Measurements from ENCODE around the gene MIOS. TPM values are rescaled to one million over a fixed set of nuclear protein-coding genes. Genes with fewer than 3 reads are reported as not detected.

The MIOS gene
- total RNA-seq, 1 donor from 2014 or later: 33.7 TPM

DNA sequence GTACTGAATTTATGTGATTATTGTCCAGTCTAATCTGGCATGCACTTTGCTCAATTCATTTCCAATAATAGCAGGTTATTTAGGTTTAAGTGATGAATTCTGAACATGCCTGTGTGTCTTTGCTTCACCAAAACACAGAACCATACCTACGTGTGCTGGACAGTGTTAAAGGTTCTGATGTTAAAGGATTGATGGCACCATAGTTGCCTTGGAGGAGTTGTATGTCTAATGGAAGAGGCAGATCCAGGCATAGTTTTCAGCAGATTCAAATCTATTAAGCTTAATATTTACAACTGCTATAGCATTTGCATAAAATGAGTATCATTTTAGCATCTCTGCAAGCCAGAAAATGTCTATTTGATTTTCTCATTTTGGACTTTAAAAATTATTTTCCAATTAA, 45.8 kb downstream of the MIOS start:
- TF ChIP-seq, protein P1, sequence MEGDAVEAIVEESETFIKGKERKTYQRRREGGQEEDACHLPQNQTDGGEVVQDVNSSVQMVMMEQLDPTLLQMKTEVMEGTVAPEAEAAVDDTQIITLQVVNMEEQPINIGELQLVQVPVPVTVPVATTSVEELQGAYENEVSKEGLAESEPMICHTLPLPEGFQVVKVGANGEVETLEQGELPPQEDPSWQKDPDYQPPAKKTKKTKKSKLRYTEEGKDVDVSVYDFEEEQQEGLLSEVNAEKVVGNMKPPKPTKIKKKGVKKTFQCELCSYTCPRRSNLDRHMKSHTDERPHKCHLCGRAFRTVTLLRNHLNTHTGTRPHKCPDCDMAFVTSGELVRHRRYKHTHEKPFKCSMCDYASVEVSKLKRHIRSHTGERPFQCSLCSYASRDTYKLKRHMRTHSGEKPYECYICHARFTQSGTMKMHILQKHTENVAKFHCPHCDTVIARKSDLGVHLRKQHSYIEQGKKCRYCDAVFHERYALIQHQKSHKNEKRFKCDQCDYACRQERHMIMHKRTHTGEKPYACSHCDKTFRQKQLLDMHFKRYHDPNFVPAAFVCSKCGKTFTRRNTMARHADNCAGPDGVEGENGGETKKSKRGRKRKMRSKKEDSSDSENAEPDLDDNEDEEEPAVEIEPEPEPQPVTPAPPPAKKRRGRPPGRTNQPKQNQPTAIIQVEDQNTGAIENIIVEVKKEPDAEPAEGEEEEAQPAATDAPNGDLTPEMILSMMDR (IDR thresholded peaks at IDR 0.05; ENCODE audit: unreplicated experiment): no peak
- no peaks in the 10 kb centered on the region for H3K9me3 Mint-ChIP-seq
- DNase-seq (ENCODE audit: low spot score in 2 of 2, unreplicated experiment in 2 of 2): no peak
- H3K4me3 Mint-ChIP-seq: no peak overlapping the region
- no peaks in the 10 kb centered on the region for H3K27me3 Mint-ChIP-seq (ENCODE audit: low read depth)
- H3K36me3 Mint-ChIP-seq: peaks cover 4% of the 10 kb centered on the region
- H3K4me1 Mint-ChIP-seq: no peaks in the 10 kb centered on the region
- no peak overlapping the region for H3K27ac Mint-ChIP-seq

DNA sequence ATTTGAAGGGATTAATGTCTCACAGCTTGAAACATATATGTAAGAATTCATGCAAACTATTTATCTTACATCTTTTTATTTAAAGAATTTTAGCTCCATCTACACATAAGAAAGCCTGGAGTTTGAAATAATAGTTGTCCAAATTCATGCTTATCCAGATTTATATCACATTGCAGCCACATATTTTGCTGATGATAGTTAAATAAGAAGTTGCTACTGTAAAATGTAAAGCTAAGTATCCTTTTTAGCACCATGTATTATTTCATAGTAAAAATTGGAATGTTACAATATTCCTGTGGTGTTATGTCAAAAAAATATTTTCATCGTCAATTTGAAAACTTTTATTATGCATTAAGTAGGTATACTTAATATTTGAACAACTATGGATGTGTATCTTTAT, 46.5 kb downstream of the MIOS start:
- Mint-ChIP-seq H3K27ac (no peak overlapping the region), H3K4me3 (no peak overlapping the region), H3K36me3 (no peaks in the 10 kb centered on the region), H3K9me3 (no peaks in the 10 kb centered on the region), H3K4me1 (no peaks in the 10 kb centered on the region), H3K27me3 (ENCODE audit: low read depth) (no peaks in the 10 kb centered on the region)
- no peak for DNase-seq (ENCODE audit: low spot score in 2 of 2, unreplicated experiment in 2 of 2)
- TF ChIP-seq, protein P1 (IDR thresholded peaks at IDR 0.05; ENCODE audit: unreplicated experiment): no peak

DNA sequence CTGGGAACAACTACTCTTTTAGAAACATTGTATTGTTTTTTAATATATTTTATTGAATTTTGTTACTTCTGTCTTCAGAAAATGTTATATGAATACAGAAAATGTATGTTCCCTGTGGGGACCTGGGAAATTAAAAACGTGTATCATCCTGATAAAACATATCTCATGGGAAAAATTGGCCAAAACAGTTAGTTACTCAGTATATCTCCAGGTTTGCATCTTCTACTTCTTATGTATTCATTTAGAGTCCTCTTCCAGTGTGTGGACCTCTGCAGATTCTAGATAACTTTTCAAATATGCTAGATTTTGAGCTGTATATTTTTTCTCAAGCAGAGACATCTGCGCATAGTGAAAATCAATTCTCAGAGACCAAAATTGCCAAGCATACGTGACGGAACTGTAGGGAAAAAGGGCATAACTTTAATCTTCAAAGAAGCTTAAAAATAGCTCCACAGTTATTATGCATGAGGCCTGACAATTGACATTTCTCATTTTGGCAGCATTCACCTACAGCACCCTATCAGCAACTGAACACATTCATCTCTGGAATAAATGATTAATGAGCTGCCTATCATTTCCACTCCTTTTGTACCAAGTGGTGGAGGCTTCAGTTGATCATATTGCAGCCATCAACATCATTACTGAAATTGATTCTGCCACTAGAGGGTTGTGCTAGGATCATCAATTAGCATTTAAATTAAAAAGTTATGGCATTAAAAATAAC, 47.5 kb downstream of the MIOS start:
- no peak overlapping the region for H3K27ac Mint-ChIP-seq
- no peak for DNase-seq (ENCODE audit: low spot score in 2 of 2, unreplicated experiment in 2 of 2)
- no peaks in the 10 kb centered on the region for H3K4me1 Mint-ChIP-seq
- no peaks in the 10 kb centered on the region for H3K36me3 Mint-ChIP-seq
- H3K27me3 Mint-ChIP-seq (ENCODE audit: low read depth): peaks cover 2% of the 10 kb centered on the region
- no peak overlapping the region for H3K4me3 Mint-ChIP-seq
- H3K9me3 Mint-ChIP-seq: no peaks in the 10 kb centered on the region
- TF ChIP-seq, protein P1 (IDR thresholded peaks at IDR 0.05; ENCODE audit: unreplicated experiment): no peak

DNA sequence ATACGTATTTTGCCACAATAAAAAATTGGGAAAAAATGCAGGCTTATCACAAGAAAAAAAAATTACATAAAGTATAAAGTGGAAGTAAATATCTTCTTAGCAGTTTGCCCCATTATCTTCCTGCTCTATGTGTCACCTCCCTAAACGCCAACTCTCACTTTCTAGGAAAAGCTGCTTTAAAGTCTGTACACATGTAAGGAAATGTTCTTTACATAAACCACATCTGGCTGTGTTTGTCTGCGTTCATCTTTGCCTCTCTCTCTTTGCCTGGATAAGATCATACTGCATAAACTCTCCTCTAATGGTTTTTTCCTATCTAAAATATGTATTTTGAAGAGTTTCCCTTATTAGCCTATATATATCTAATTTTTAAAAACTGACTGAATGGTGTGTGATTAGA, 50.9 kb downstream of the MIOS start:
- H3K27ac Mint-ChIP-seq: no peak overlapping the region
- no peaks in the 10 kb centered on the region for H3K36me3 Mint-ChIP-seq
- H3K27me3 Mint-ChIP-seq (ENCODE audit: low read depth): peaks cover 3% of the 10 kb centered on the region
- TF ChIP-seq, protein P1 (IDR thresholded peaks at IDR 0.05; ENCODE audit: unreplicated experiment): no peak
- no peaks in the 10 kb centered on the region for H3K9me3 Mint-ChIP-seq
- no peaks in the 10 kb centered on the region for H3K4me1 Mint-ChIP-seq
- no peak for DNase-seq (ENCODE audit: low spot score in 2 of 2, unreplicated experiment in 2 of 2)
- no peak overlapping the region for H3K4me3 Mint-ChIP-seq

DNA sequence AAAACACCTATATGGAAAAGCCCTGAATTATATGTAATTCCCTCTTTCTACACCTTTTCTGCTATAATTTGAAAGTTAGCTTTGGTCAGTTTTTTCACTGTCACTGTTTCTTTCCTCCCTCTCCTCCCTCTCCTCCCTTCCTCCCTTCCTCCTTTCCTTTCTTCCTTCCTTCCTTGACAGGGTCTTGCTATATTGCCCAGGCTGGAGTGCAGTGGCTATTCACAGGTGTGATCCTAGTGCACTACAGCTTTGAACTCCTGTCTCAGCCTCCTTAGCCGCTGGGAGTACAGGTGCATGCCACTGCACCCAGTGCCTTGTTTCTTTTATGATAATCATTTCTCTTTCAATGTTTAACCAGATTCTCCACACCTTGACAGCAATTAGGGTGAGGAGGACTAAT, 51.7 kb downstream of the MIOS start:
- Mint-ChIP-seq H3K27me3 (ENCODE audit: low read depth) (peaks cover 3% of the 10 kb centered on the region), H3K9me3 (no peaks in the 10 kb centered on the region), H3K27ac (no peak overlapping the region), H3K4me3 (no peak overlapping the region), H3K36me3 (no peaks in the 10 kb centered on the region), H3K4me1 (no peaks in the 10 kb centered on the region)
- DNase-seq (ENCODE audit: low spot score in 2 of 2, unreplicated experiment in 2 of 2): no peak
- TF ChIP-seq, protein P1 (IDR thresholded peaks at IDR 0.05; ENCODE audit: unreplicated experiment): no peak

Data from mesothelial cell of epicardium (in vitro differentiated cells).